Vagina (tissue), 2 donors: ENCODE measurements around the gene TMEM208. TPM values are rescaled to one million over a fixed set of nuclear protein-coding genes. Genes with fewer than 3 reads are reported as not detected.

Source experiments
- DNase-seq, 2 donors: peaks; one replicate each; pipeline ENCODE4 v3.0.0-alpha.2; 2017; ENCODE audit errors: extremely low spot score in 2 of 2
- H3K27ac ChIP-seq: fragments of 200-600 bp; sonication (generic); one replicate; pipeline ENCODE4 v1.5.1; 2019
- H3K27me3 ChIP-seq: fragments of 200-600 bp; sonication (generic); one replicate; pipeline ENCODE4 v1.5.1; 2019
- H3K36me3 ChIP-seq, 2 donors: fragments of 200-600 bp; sonication (generic); one replicate each; pipeline ENCODE4 v1.5.1; 2017 to 2019
- H3K4me1 ChIP-seq: fragments of 200-600 bp; sonication (generic); one replicate; pipeline ENCODE4 v1.5.1; 2019
- H3K4me3 ChIP-seq, 2 donors: fragments of 200-600 bp; sonication (generic); 1 replicate in 1 of 2; 2 replicates in 1 of 2; pipeline ENCODE4 v1.5.1; 2016 to 2019
- H3K9me3 ChIP-seq: fragments of 200-600 bp; sonication (generic); one replicate; pipeline ENCODE4 v1.5.1; 2019
- CTCF ChIP-seq, 3 experiments: fragments of 450-650 bp in 2 of 3; fragments of 200-600 bp in 1 of 3; sonication (generic) in 1 of 3; IDR thresholded peaks; one replicate each; pipeline ENCODE4 v1.5.1; 2017 to 2019; ENCODE audit warnings: antibody characterized with exemption in 3 of 3, mild to moderate bottlenecking in 2 of 3, moderate library complexity in 2 of 3
- POLR2A ChIP-seq, 2 donors: fragments of 450-650 bp; IDR thresholded peaks; one replicate each; pipeline ENCODE4 v1.6.1; 2017; ENCODE audit warnings: antibody characterized with exemption in 2 of 2, mild to moderate bottlenecking in 2 of 2, moderate library complexity in 2 of 2
- POLR2AphosphoS5 ChIP-seq, 2 donors: sonication (generic); formaldehyde crosslinking; IDR thresholded peaks; one replicate each; pipeline ENCODE4 v1.9.0; 2017; ENCODE audit warnings: antibody characterized with exemption in 2 of 2, mild to moderate bottlenecking in 2 of 2, low read depth in 1 of 2; ENCODE audit not compliant: insufficient read depth in 1 of 2
- intact Hi-C: fragments of 100-400 bp; cut with DNase I; formaldehyde crosslinking; loops from one replicate; pipeline ENCODE4 v1.15.1; 2023
- total RNA-seq: library from RNA; depleted of rRNA; stranded (reverse); fragments of >200 nt; gene quantifications from one replicate; pipeline ENCODE4 v1.2.3, GENCODE V29; 2016

Gene TMEM208
- total RNA-seq, 1 donor from 2014 or later = 48.9 TPM

- H3K9me3 ChIP-seq = no peaks in the 10 kb centered on the region
- H3K27me3 ChIP-seq = no peaks in the 10 kb centered on the region
- no peak for TF ChIP-seq POLR2A (IDR thresholded peaks at IDR 0.05)
- no peak for TF ChIP-seq CTCF (IDR thresholded peaks at IDR 0.05)
- peaks cover 7 to 60% of the 10 kb centered on the region in 2 donors for H3K36me3 ChIP-seq
- no peak overlapping the region for H3K4me3 ChIP-seq
- H3K27ac ChIP-seq = no peak overlapping the region
- intact Hi-C loops = loop anchor here (5.0 kb wide), 1 partner anchor 880 kb away; no protein-coding TSS in a partner anchor
- DNase-seq = no peak
- H3K4me1 ChIP-seq = peaks cover 30% of the 10 kb centered on the region
Measured at GRCh38 chr16:67197704-67198103, 29.2 kb upstream of the TMEM208 start.

GRCh38 chr16:67198238-67198734 lies 28.6 kb upstream of the TMEM208 start:
- no peaks in the 10 kb centered on the region for H3K27me3 ChIP-seq
- no peak for DNase-seq
- peak overlapping the region; percentile 38 for H3K27ac ChIP-seq
- peaks cover 24% of the 10 kb centered on the region for H3K4me1 ChIP-seq
- H3K4me3 ChIP-seq = no peak overlapping the region
- peaks cover 7 to 61% of the 10 kb centered on the region in 2 donors for H3K36me3 ChIP-seq
- H3K9me3 ChIP-seq = no peaks in the 10 kb centered on the region
- intact Hi-C loops = loop anchor here (5.0 kb wide), 1 partner anchor 881 kb away; no protein-coding TSS in a partner anchor
- TF ChIP-seq POLR2A (IDR thresholded peaks at IDR 0.05) (no peak), CTCF (IDR thresholded peaks at IDR 0.05) (peak in 2 of 3 experiments; percentile 22 to 30)

DNA sequence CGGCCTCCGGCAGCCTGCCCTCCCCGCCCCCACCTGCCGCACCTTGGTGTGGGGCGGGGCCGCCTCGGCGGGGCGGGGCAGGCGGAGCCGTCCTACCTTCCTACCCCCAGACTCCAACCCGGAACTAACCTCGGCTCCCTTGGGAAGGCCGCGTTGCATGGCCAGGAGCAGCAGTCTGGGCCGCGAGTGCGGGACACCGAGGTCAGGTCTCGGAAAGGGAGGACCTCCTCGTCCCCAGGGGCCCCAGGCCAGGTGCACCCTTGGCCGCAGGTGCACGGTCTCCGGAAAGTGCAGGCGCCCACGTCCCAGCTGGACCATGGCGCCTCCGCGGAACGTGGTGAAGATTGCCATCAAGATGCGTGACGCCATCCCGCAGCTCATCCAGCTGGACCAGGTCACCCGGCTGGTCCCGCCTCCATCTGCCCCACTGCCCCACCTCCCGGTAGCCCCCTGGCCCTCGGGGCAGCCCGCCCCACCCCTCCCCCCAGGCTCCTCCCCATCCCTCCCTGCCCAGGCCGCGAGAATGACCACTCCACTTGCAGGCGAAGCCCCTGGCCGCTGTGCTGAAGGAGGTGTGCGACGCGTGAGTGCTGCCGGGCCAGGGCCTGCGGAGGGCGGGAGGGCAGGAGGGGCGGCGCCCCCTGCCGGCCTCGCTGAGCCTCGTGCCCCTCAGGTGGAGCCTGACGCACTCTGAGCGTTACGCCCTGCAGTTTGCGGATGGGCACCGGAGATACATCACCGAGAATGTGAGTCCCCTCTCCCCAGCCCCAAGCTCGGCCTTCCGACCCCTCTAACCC lies 27.7 kb upstream of the TMEM208 start, which contains the start of gene ELMO3:
TSS of gene ELMO3 (plus strand) at position 121 of the 797 bp plus-strand sequence. CDS start at position 317, 196 bp downstream.
- Histone ChIP-seq H3K4me1 (peaks cover 15% of the 10 kb centered on the region), H3K36me3 (peaks cover 7 to 59% of the 10 kb centered on the region in 2 donors), H3K9me3 (no peaks in the 10 kb centered on the region), H3K4me3 (peak within 1 kb of the TSS; percentile 32 to 46), H3K27ac (peak within 1 kb of the TSS; percentile 38), H3K27me3 (no peaks in the 10 kb centered on the region)
- DNase-seq = no peak
- TF ChIP-seq POLR2AphosphoS5 (IDR thresholded peaks at IDR 0.05; ENCODE audit: insufficient read depth in 1 of 2, low read depth in 1 of 2) = peak in 1 of 2 donors; percentile 36
- peak in 1 of 3 experiments; percentile 12 for TF ChIP-seq CTCF (IDR thresholded peaks at IDR 0.05)
- TF ChIP-seq POLR2A (IDR thresholded peaks at IDR 0.05) = no peak
- intact Hi-C loops = loop anchor here (5.0 kb wide), 1 partner anchor 882 kb away; no protein-coding TSS in a partner anchor

- peaks cover 7 to 53% of the 10 kb centered on the region in 2 donors for H3K36me3 ChIP-seq
- peaks cover 13% of the 10 kb centered on the region for H3K4me1 ChIP-seq
- no peaks in the 10 kb centered on the region for H3K9me3 ChIP-seq
- no peak for TF ChIP-seq CTCF (IDR thresholded peaks at IDR 0.05)
- no peak for TF ChIP-seq POLR2AphosphoS5 (IDR thresholded peaks at IDR 0.05; ENCODE audit: insufficient read depth in 1 of 2, low read depth in 1 of 2)
- TF ChIP-seq POLR2A (IDR thresholded peaks at IDR 0.05) = no peak
- no peaks in the 10 kb centered on the region for H3K27me3 ChIP-seq
- no peak overlapping the region for H3K27ac ChIP-seq
- no peak for DNase-seq
- intact Hi-C loops = loop anchor here (5.0 kb wide), 1 partner anchor 883 kb away; no protein-coding TSS in a partner anchor
- peak overlapping the region; percentile 32 to 46 for H3K4me3 ChIP-seq
Measured at GRCh38 chr16:67199808-67200198, 27.1 kb upstream of the TMEM208 start.

- Histone ChIP-seq H3K4me3 (no peak overlapping the region), H3K9me3 (no peaks in the 10 kb centered on the region), H3K36me3 (peaks cover 3 to 46% of the 10 kb centered on the region in 2 donors), H3K4me1 (peaks cover 13% of the 10 kb centered on the region), H3K27ac (no peak overlapping the region), H3K27me3 (no peaks in the 10 kb centered on the region)
- TF ChIP-seq POLR2A (IDR thresholded peaks at IDR 0.05) (no peak), CTCF (IDR thresholded peaks at IDR 0.05) (no peak), POLR2AphosphoS5 (IDR thresholded peaks at IDR 0.05; ENCODE audit: insufficient read depth in 1 of 2, low read depth in 1 of 2) (no peak)
- DNase-seq = no peak
- intact Hi-C loops = no loop called here
Measured at GRCh38 chr16:67200491-67200890, 26.4 kb upstream of the TMEM208 start.
